ENCODE results near the gene CHRDL2. TPM values are rescaled to one million over a fixed set of nuclear protein-coding genes. Genes with fewer than 3 reads are reported as not detected.

CHRDL2 gene
- total and polyA plus RNA-seq, 2 experiments from 2014 or later, result 0.83 to 4.7 TPM

GRCh38 chr11:74670171-74670570 lies 61.1 kb downstream of the CHRDL2 start:
- H3K79me2 ChIP-seq, result no peaks in the 10 kb centered on the region

GRCh38 chr11:74669211-74670160 lies 61.7 kb downstream of the CHRDL2 start:
- no peak overlapping the region for H3K4me3 ChIP-seq
- no peak overlapping the region for H3K27ac ChIP-seq
- no peaks in the 10 kb centered on the region for H3K27me3 ChIP-seq
- H3K9me3 ChIP-seq (ENCODE audit: low read depth), result no peaks in the 10 kb centered on the region
- H2AFZ ChIP-seq, result no peak overlapping the region
- no peaks in the 10 kb centered on the region for H3K9me2 ChIP-seq (replicated peaks; ENCODE audit: insufficient read depth)
- DNase-seq (ENCODE audit: low spot score), result no peak
- peaks cover 4% of the 10 kb centered on the region for H3K4me1 ChIP-seq (ENCODE audit: insufficient read depth)
- no peaks in the 10 kb centered on the region for H3K79me2 ChIP-seq
- no peaks in the 10 kb centered on the region for H3K36me3 ChIP-seq (replicated peaks; ENCODE audit: insufficient read depth, low read depth)
- TF ChIP-seq EZH2phosphoT487 (IDR thresholded peaks at IDR 0.05; ENCODE audit: low read depth, severe bottlenecking, unreplicated experiment) (no peak), EZH2 (IDR thresholded peaks at IDR 0.05; ENCODE audit: borderline replicate concordance) (no peak), CTCF (IDR thresholded peaks at IDR 0.05; ENCODE audit: poor library complexity) (no peak)
- no peak overlapping the region for H3K4me2 ChIP-seq
- no peaks in the 10 kb centered on the region for H4K20me1 ChIP-seq (ENCODE audit: insufficient read depth, poor library complexity, severe bottlenecking)
- 91% methylated on average over 17 of the region's 17 CpGs for WGBS (ENCODE audit: low lambda C conversion rate, missing lambda C conversion rate)

More at GRCh38 chr11:74670171-74670570, 61.1 kb downstream of the CHRDL2 start:
- Histone ChIP-seq H2AFZ (no peak overlapping the region), H3K9me3 (ENCODE audit: low read depth) (no peaks in the 10 kb centered on the region), H3K36me3 (replicated peaks; ENCODE audit: insufficient read depth, low read depth) (no peaks in the 10 kb centered on the region), H3K4me1 (ENCODE audit: insufficient read depth) (peaks cover 4% of the 10 kb centered on the region), H3K27ac (no peak overlapping the region), H3K4me2 (no peak overlapping the region), H3K4me3 (no peak overlapping the region), H4K20me1 (ENCODE audit: insufficient read depth, poor library complexity, severe bottlenecking) (no peaks in the 10 kb centered on the region), H3K9me2 (replicated peaks; ENCODE audit: insufficient read depth) (no peaks in the 10 kb centered on the region), H3K27me3 (no peaks in the 10 kb centered on the region)
- DNase-seq (ENCODE audit: low spot score), result no peak
- 94% methylated on average over 7 of the region's 7 CpGs for WGBS (ENCODE audit: low lambda C conversion rate, missing lambda C conversion rate)
- no peak for TF ChIP-seq CTCF (IDR thresholded peaks at IDR 0.05; ENCODE audit: poor library complexity)
- TF ChIP-seq EZH2phosphoT487 (IDR thresholded peaks at IDR 0.05; ENCODE audit: low read depth, severe bottlenecking, unreplicated experiment), result no peak
- no peak for TF ChIP-seq EZH2 (IDR thresholded peaks at IDR 0.05; ENCODE audit: borderline replicate concordance)

GRCh38 chr11:74663315-74663714 lies 67.9 kb downstream of the CHRDL2 start:
- Histone ChIP-seq H4K20me1 (ENCODE audit: insufficient read depth, poor library complexity, severe bottlenecking) (no peaks in the 10 kb centered on the region), H3K4me2 (no peak overlapping the region), H3K27me3 (no peaks in the 10 kb centered on the region), H3K79me2 (no peaks in the 10 kb centered on the region), H3K36me3 (replicated peaks; ENCODE audit: insufficient read depth, low read depth) (no peaks in the 10 kb centered on the region), H3K4me3 (no peak overlapping the region), H3K9me2 (replicated peaks; ENCODE audit: insufficient read depth) (no peaks in the 10 kb centered on the region), H2AFZ (no peak overlapping the region), H3K27ac (no peak overlapping the region), H3K9me3 (ENCODE audit: low read depth) (no peaks in the 10 kb centered on the region), H3K4me1 (ENCODE audit: insufficient read depth) (no peaks in the 10 kb centered on the region)
- no peak for DNase-seq (ENCODE audit: low spot score)
- 96% methylated on average over 1 of the region's 1 CpG for WGBS (ENCODE audit: low lambda C conversion rate, missing lambda C conversion rate)
- TF ChIP-seq EZH2 (IDR thresholded peaks at IDR 0.05; ENCODE audit: borderline replicate concordance) (no peak), EZH2phosphoT487 (IDR thresholded peaks at IDR 0.05; ENCODE audit: low read depth, severe bottlenecking, unreplicated experiment) (no peak), CTCF (IDR thresholded peaks at IDR 0.05; ENCODE audit: poor library complexity) (no peak)

All from hepatocyte (in vitro differentiated cells).